MCF 10A (cell line): Measurements from ENCODE around the gene IL22. TPM values are rescaled to one million over a fixed set of nuclear protein-coding genes. Genes with fewer than 3 reads are reported as not detected.

Source experiments
- BruUV-seq: library from RNA; stranded (reverse); fragments of 400-500 nt; replicated peaks from 2 replicates; lab custom pipeline; 2021; lab: Mats Ljungman, UMichigan
- CTCF ChIA-PET: fragments of 300-600 bp; sonication (Branson Sonifier 250); formaldehyde crosslinking; extraction: SDS; loops from one replicate; lab custom pipeline; 2021; ENCODE audit warnings: antibody characterized with exemption, inconsistent platforms; lab: Yijun Ruan, JAX
- POLR2A ChIA-PET: fragments of 300-600, 350-650 bp; sonication (Branson Sonifier 250); formaldehyde crosslinking; extraction: SDS; loops from one replicate; lab custom pipeline; 2020; ENCODE audit warnings: antibody characterized with exemption, inconsistent platforms; lab: Yijun Ruan, JAX
- DNase-seq: peaks from one replicate; pipeline ENCODE4 v3.0.0-alpha.2; 2018; ENCODE audit not compliant: unreplicated experiment
- H3K27ac Mint-ChIP-seq: one replicate; pipeline ENCODE4 v1.8.0; 2022; ENCODE audit warnings: mild to moderate bottlenecking, low read depth, mixed read lengths; ENCODE audit not compliant: unreplicated experiment
- H3K27me3 Mint-ChIP-seq: one replicate; pipeline ENCODE4 v1.8.0; 2022; ENCODE audit warnings: mixed read lengths; ENCODE audit not compliant: insufficient read depth, unreplicated experiment
- H3K36me3 Mint-ChIP-seq: one replicate; pipeline ENCODE4 v1.8.0; 2022; ENCODE audit warnings: mild to moderate bottlenecking, moderate library complexity, mixed read lengths; ENCODE audit not compliant: insufficient read depth, unreplicated experiment
- H3K4me1 Mint-ChIP-seq: one replicate; pipeline ENCODE4 v1.8.0; 2022; ENCODE audit warnings: mixed read lengths; ENCODE audit not compliant: insufficient read depth, unreplicated experiment
- H3K4me3 Mint-ChIP-seq: one replicate; pipeline ENCODE4 v1.8.0; 2022; ENCODE audit warnings: mild to moderate bottlenecking, moderate library complexity, mixed read lengths; ENCODE audit not compliant: unreplicated experiment
- H3K9me3 Mint-ChIP-seq: one replicate; pipeline ENCODE4 v1.8.0; 2022; ENCODE audit warnings: mixed read lengths; ENCODE audit not compliant: unreplicated experiment
- intact Hi-C: fragments of 100-400 bp; cut with micrococcal nuclease; formaldehyde crosslinking; loops from 2 replicates; pipeline ENCODE4 v1.14.1; 2022
- total RNA-seq: library from RNA; stranded (reverse); gene quantifications from 2 replicates; pipeline ENCODE4 v1.2.3, GENCODE V29; 2022
- TF ChIP-seq, protein P1 (sequence below): fragments of 200-600 bp; IDR thresholded peaks from one replicate; pipeline ENCODE4 v1.8.0; 2022; ENCODE audit warnings: antibody characterized with exemption, mild to moderate bottlenecking; ENCODE audit not compliant: unreplicated experiment

The IL22 gene
- total RNA-seq, 1 experiment from 2014 or later = not detected

DNA sequence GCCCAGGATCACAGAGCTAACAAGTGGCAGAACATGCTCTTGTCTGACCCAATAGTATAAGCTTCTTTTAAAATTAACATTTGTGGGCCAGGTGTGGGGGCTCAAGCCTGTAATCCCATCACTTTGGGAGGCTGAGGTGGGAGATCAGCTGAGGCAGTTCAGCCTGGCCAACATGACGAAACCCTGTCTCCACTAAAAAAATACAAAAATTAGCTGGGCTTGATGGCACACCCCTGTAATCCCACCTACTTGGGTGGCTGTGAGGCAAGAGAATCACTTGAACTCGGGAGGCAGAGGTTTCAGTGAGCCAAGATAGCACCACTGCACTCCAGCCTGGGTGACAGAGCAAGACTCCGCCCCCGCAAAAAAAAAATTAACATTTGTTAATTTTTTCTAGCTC, 33.0 kb upstream of the IL22 start:
- ChIA-PET POLR2A (interaction anchor here (0.6 kb wide), 2 partner anchors 19 to 326 kb away, joined by 3 to 4 read pairs; no protein-coding TSS in a partner anchor), CTCF (interaction anchor here (0.6 to 1.1 kb wide), 3 partner anchors 30 to 244 kb away, joined by 3 to 5 read pairs (median 4); no protein-coding TSS in a partner anchor)
- H3K4me1 Mint-ChIP-seq = no peaks in the 10 kb centered on the region
- H3K9me3 Mint-ChIP-seq = no peaks in the 10 kb centered on the region
- TF ChIP-seq, protein P1, sequence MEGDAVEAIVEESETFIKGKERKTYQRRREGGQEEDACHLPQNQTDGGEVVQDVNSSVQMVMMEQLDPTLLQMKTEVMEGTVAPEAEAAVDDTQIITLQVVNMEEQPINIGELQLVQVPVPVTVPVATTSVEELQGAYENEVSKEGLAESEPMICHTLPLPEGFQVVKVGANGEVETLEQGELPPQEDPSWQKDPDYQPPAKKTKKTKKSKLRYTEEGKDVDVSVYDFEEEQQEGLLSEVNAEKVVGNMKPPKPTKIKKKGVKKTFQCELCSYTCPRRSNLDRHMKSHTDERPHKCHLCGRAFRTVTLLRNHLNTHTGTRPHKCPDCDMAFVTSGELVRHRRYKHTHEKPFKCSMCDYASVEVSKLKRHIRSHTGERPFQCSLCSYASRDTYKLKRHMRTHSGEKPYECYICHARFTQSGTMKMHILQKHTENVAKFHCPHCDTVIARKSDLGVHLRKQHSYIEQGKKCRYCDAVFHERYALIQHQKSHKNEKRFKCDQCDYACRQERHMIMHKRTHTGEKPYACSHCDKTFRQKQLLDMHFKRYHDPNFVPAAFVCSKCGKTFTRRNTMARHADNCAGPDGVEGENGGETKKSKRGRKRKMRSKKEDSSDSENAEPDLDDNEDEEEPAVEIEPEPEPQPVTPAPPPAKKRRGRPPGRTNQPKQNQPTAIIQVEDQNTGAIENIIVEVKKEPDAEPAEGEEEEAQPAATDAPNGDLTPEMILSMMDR = no peak
- DNase-seq = no peak
- H3K27me3 Mint-ChIP-seq = no peaks in the 10 kb centered on the region
- BruUV-seq = no TSS peak
- no peak overlapping the region for H3K4me3 Mint-ChIP-seq
- intact Hi-C loops = no loop called here
- no peak overlapping the region for H3K27ac Mint-ChIP-seq
- no peaks in the 10 kb centered on the region for H3K36me3 Mint-ChIP-seq

GRCh38 chr12:68285541-68285940, 32.1 kb upstream of the IL22 start:
- no peak overlapping the region for H3K27ac Mint-ChIP-seq
- no peak for DNase-seq
- TF ChIP-seq, protein P1 = no peak
- ChIA-PET POLR2A (no interaction called here), CTCF (interaction anchor here (1.0 kb wide), 1 partner anchor 30 kb away, joined by 3 read pairs; no protein-coding TSS in a partner anchor)
- no peaks in the 10 kb centered on the region for H3K36me3 Mint-ChIP-seq
- H3K4me3 Mint-ChIP-seq = no peak overlapping the region
- no peaks in the 10 kb centered on the region for H3K27me3 Mint-ChIP-seq
- H3K4me1 Mint-ChIP-seq = no peaks in the 10 kb centered on the region
- no peaks in the 10 kb centered on the region for H3K9me3 Mint-ChIP-seq
- no TSS peak for BruUV-seq
- intact Hi-C loops = no loop called here

GRCh38 chr12:68281322-68282077, 28.1 kb upstream of the IL22 start:
- ChIA-PET CTCF (interaction anchor here (0.8 to 1.1 kb wide), 2 partner anchors 20 to 58 kb away, joined by 3 to 7 read pairs; no protein-coding TSS in a partner anchor), POLR2A (no interaction called here)
- DNase-seq = no peak
- Mint-ChIP-seq H3K4me1 (peaks cover 6% of the 10 kb centered on the region), H3K27me3 (no peaks in the 10 kb centered on the region), H3K4me3 (no peak overlapping the region), H3K9me3 (no peaks in the 10 kb centered on the region), H3K36me3 (no peaks in the 10 kb centered on the region), H3K27ac (no peak overlapping the region)
- intact Hi-C loops = no loop called here
- no TSS peak for BruUV-seq
- TF ChIP-seq, protein P1 = no peak

- intact Hi-C loops = no loop called here
- Mint-ChIP-seq H3K36me3 (no peaks in the 10 kb centered on the region), H3K4me1 (peaks cover 6% of the 10 kb centered on the region), H3K4me3 (no peak overlapping the region), H3K9me3 (no peaks in the 10 kb centered on the region), H3K27ac (no peak overlapping the region), H3K27me3 (no peaks in the 10 kb centered on the region)
- CTCF ChIA-PET = no interaction called here
- TF ChIP-seq, protein P1 = no peak
- POLR2A ChIA-PET = no interaction called here
- no TSS peak for BruUV-seq
- DNase-seq = no peak
Observed at GRCh38 chr12:68280240-68280639, 26.8 kb upstream of the IL22 start.
